SIG-M5 treated with dmso at 0.1 percent for 504 hours (cell line): Measurements from ENCODE around the gene CRKL.
A peak's percentile ranks its signal among the peaks of the same experiment; 100 is the strongest.

ENCODE experiments used
- DNase-seq: peaks from one replicate; lab custom pipeline; 2025; ENCODE audit not compliant: unreplicated experiment; lab: John Stamatoyannopoulos, UW

The CRKL gene

GRCh38 chr22:20951151-20951931 lies 34.1 kb downstream of the CRKL start:
- no peak for DNase-seq

GRCh38 chr22:20951932-20952380 lies 34.7 kb downstream of the CRKL start:
- DNase-seq: no peak

GRCh38 chr22:20952544-20953341 lies 35.5 kb downstream of the CRKL start:
- no peak for DNase-seq

- no peak for DNase-seq
Measured at GRCh38 chr22:20953342-20953608, 36.1 kb downstream of the CRKL start.

GRCh38 chr22:20953668-20954500 lies 36.7 kb downstream of the CRKL start:
- DNase-seq: peak; percentile 85

- DNase-seq: no peak
Measured at GRCh38 chr22:20955548-20955947, 38.3 kb downstream of the CRKL start.

GRCh38 chr22:20956258-20957101 lies 39.3 kb downstream of the CRKL start:
- peak; percentile 26 for DNase-seq

- no peak for DNase-seq
Measured at GRCh38 chr22:20957102-20957682, 40.0 kb downstream of the CRKL start.

- DNase-seq: peak; percentile 26
Measured at GRCh38 chr22:20957683-20958431, 40.6 kb downstream of the CRKL start.

GRCh38 chr22:20959578-20960461 lies 42.6 kb downstream of the CRKL start:
- no peak for DNase-seq

- no peak for DNase-seq
Measured at GRCh38 chr22:20960609-20961008, 43.4 kb downstream of the CRKL start.

GRCh38 chr22:20962491-20962945 lies 45.3 kb downstream of the CRKL start:
- DNase-seq: no peak

- DNase-seq: no peak
Measured at GRCh38 chr22:20963201-20964052, 46.2 kb downstream of the CRKL start.

GRCh38 chr22:20964090-20964798 lies 47.0 kb downstream of the CRKL start:
- no peak for DNase-seq

GRCh38 chr22:20964799-20965103 lies 47.5 kb downstream of the CRKL start:
- no peak for DNase-seq

GRCh38 chr22:20965104-20965887 lies 48.1 kb downstream of the CRKL start:
- no peak for DNase-seq
